ENCODE measurements around the gene PHB1. TPM values are rescaled to one million over a fixed set of nuclear protein-coding genes. Genes with fewer than 3 reads are reported as not detected.
A peak's percentile ranks its signal among the peaks of the same experiment; 100 is the strongest.
"Not testable (repeated sequence)": the region's sequence is repeated elsewhere in the genome, so short reads cannot be mapped to it uniquely, and the experiment has no call there.

Gene PHB1
- total RNA-seq, 1 experiment from 2014 or later = 136 TPM

DNA sequence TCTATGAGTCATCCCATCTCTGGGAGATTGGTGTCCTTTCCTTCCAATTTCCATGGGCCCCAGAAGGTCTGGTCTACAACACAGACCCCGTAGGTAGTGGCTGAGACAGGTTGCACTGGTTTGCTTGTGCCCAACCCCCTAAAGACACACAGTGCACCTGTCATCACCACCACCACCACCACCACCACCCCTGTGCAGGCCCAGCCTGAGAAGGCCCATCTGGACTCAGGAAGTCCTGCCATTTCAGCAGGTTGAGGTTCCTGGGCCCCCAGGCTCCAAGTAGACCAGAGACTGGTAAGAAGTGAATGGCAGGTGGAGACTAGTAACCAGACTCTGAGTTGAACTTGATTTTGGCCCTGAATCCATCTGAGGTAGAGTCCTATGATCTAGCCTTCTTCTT is 25.9 kb upstream of the PHB1 start:
- no peak for DNase-seq (ENCODE audit: extremely low read depth, low read depth)

- no peak for DNase-seq (ENCODE audit: extremely low read depth, low read depth)
Observed at GRCh38 chr17:49439673-49440571, 25.2 kb upstream of the PHB1 start.

DNA sequence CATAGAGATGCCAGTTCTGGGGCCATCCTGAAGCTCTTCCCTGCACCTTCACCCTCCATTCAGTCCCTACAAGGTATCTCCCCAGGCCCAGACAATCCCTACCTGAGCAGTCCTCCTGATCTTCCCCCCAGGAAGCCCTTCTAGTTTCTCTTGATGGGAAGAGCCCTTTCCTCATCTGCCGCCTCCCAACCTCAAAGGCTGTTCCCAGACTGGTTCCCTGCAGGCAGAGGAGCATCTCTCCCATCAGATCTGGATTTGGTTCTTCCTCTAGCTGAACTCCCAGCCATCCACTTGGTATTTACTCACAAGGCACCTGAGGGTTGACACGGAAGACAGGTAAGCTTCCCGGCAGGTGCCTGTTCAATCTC is 24.6 kb upstream of the PHB1 start:
- no peak for DNase-seq (ENCODE audit: extremely low read depth, low read depth)

GRCh38 chr17:49438436-49439278 is 24.0 kb upstream of the PHB1 start:
- no peak for DNase-seq (ENCODE audit: extremely low read depth, low read depth)

- no peak for DNase-seq (ENCODE audit: extremely low read depth, low read depth)
Observed at GRCh38 chr17:49437696-49438435, 23.2 kb upstream of the PHB1 start.

DNA sequence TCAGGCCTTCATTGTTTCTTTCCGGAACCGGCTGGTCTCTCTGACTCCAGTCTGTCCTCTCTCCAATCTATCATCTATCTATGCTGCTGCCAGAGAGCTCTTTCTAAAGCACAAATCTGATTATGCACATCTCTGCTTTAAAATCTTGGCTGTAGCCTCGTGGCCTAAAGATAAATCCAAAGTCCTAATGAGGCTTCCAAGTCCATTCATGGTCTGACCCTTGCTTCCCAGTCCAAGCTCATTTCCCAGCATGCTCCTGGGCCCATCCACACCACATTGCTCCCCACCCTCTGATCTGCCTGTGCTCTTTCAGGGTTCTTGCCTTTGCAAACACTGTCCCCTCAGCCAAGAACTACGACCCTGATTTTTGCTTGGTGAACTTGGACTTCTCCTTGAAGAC is 21.5 kb upstream of the PHB1 start:
- DNase-seq (ENCODE audit: extremely low read depth, low read depth) = no peak

- no peak for DNase-seq (ENCODE audit: extremely low read depth, low read depth)
Observed at GRCh38 chr17:49435671-49436029, 21.0 kb upstream of the PHB1 start.

- DNase-seq (ENCODE audit: extremely low read depth, low read depth) = peak; percentile 48
Observed at GRCh38 chr17:49434821-49435670, 20.4 kb upstream of the PHB1 start.

DNA sequence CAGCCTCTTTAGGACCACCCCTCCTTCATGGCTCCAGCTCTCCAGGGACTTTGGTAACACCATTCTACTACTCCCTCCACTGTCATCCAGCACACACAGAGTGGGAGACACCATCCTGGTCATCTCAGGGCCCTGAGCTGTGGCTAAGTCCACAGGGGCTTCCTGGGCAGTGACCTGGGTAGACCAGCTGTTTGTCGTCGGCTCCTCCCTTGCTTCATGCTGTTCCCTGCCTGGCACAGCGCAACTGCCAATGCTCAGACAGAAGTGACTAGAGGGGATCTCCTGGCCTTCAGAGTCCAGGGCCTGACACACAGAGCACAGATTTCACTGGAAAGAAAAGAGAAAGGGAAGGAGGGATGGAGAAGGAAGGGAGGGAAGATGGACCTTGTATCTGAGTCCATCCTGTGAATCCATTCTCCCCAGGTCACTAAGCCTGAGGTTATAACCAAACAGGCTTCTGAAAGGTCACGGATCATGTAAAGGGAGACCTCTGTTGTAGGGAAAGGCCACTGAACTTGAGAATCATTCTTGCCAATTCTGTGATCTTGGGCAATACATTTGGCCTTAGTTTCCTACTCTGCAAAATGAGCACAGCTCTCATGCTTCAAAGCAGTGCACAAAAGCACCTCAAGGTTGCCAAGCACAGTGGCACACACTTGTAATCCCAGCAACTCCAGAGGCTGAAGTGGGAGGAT is 18.5 kb upstream of the PHB1 start:
- DNase-seq (ENCODE audit: extremely low read depth, low read depth) = no peak

GRCh38 chr17:49431743-49432142 is 17.1 kb upstream of the PHB1 start:
- no peak for DNase-seq (ENCODE audit: extremely low read depth, low read depth)

DNA sequence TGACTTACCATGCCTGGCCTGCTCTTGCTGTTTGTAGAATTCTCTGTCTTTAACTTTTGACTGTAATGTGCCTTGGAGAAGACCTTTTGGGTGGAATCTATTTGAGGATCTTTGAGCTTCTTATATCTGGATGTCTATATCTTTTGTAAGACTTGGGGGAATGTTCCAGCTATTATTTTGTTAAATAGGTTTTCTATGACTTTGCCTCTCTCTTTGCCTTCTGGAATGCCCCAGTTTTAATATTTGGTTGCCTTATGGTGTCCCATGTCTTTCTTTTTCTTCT is 10.3 kb upstream of the PHB1 start:
- no peak for DNase-seq (ENCODE audit: extremely low read depth, low read depth)

DNA sequence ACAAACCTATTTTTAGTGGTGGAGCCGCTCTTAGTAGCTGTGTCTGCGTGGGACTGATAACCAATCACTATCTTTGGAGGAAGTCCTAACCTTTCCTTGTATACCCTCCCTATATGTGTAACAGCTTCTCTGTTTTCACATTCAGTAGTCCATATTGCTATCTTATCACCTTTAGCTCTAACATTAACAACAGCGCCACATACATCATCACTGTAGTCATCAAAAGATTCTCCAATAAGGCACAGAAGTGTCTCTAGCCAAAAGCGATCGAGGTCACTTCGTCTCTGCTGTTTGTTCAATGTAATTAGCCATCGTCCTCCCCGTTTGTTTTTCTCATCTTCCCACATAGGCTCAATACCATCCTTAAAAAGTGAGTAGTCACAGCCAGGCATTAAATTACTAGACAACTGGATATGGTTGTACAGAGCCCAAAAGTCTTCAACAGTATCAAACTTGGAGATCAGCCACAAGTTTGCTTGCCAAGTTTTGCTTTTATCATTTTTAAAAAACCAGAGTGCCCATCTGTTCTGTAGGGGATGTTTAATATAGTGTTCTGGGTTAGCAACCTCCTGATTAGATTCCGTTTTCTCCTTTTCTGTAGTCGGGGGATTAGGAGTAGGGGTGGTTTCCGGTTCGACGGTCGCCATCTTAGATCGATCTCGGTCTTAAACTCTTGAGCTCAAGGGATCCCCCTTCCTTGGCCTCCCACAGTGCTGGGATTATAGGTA is 9.8 kb upstream of the PHB1 start:
- not testable (repeated sequence) for DNase-seq (ENCODE audit: extremely low read depth, low read depth)

DNA sequence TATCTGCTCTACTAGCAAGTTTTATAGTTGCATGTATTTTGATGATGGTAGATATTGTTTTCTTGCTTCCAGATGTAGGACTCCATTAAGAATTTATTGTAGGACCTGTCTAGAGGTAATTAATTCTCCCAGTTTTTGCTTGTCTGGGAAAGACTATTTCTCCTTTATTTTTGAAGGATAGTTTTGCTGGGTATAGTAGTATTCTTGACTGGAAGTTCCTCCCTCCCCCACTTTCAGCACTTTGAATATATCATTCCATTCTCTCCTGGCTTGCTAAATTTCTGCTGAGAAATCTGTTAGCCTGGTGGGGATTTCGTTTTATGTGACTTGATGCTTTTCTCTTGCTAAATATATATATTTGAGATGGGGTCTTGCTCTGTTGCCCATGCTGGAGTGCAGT is 8.0 kb upstream of the PHB1 start:
- DNase-seq (ENCODE audit: extremely low read depth, low read depth) = no peak

DNA sequence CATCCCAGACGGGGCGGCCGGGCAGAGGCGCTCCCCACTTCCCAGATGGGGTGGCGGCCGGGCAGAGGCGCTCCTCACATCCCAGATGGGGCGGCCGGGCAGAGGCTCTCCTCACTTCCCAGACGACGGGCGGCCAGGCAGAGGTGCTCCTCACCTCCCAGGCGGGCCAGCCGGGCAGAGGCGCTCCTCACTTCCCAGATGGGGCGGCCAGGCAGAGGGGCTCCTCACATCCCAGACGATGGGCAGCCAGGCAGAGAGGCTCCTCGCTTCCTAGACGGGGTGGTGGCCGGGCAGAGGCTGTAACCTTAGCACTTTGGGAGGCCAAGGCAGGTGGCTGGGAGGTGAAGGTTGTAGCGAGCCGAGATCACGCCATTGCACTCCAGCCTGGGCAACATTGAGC is 5.1 kb upstream of the PHB1 start:
- not testable (repeated sequence) for DNase-seq (ENCODE audit: extremely low read depth, low read depth)

GRCh38 chr17:49418754-49419740 is 4.4 kb upstream of the PHB1 start:
- DNase-seq (ENCODE audit: extremely low read depth, low read depth) = not testable (repeated sequence)

GRCh38 chr17:49414271-49414621 is 436 bp downstream of the PHB1 start:
- no peak for DNase-seq (ENCODE audit: extremely low read depth, low read depth)

- no peak for DNase-seq (ENCODE audit: extremely low read depth, low read depth)
Observed at GRCh38 chr17:49409066-49409465, 5.6 kb downstream of the PHB1 start.

DNA sequence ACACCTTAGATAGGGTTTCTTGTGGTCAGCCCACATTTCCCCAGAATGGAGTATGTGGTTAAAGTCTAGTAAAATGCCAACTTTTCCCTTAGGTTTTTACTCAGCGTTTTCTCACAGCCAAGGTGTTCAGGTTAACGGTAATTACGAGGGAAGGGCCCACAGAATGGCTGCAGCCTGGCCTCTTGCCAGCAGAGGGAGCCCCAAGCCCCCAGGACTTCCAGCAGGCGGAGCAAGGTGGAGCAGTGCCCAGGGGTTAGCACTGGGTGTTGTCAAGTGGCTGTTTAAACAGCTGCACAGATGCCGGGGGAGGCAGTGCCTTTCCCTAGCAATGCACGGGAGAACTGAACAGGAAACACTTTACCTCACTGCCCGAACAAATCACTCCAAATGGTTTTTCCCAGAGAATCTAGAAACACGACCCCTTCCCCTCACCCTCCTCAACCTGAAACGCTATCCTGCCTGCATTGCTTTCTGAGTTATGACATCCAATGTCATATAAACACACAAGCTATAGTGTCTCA is 6.6 kb downstream of the PHB1 start:
- peak; percentile 62 for DNase-seq (ENCODE audit: extremely low read depth, low read depth)
